Head of caudate nucleus (tissue), 42 donors: ENCODE measurements around the gene PFN3.

Experiments used
- DNase-seq, 42 donors: peaks; one replicate each; pipeline versions ENCODE4 v3.0.0 to v3.0.0-alpha.2; 2020 to 2021; ENCODE audit warnings: mixed read lengths in 7 of 42
- intact Hi-C: fragments of 100-400 bp; cut with DNase I; formaldehyde crosslinking; loops from one replicate; pipeline ENCODE4 v1.15.0; 2022

PFN3 gene

DNA sequence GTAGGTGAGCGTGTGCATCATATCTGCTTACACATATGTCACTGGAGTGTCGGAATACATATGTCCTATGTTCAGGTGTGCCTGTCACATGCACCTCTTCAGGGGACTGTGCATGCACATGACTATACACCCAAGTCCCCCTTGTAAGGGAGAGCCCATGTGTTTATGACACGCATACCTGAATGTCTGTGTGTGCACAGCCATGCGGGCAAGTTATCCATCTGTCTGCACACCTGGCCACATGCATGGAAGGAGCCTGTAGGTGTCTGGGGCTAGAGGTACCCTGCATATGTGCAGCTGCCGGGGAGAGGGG is 43.4 kb downstream of the PFN3 start:
- intact Hi-C loops: no loop called here
- no peak for DNase-seq

DNA sequence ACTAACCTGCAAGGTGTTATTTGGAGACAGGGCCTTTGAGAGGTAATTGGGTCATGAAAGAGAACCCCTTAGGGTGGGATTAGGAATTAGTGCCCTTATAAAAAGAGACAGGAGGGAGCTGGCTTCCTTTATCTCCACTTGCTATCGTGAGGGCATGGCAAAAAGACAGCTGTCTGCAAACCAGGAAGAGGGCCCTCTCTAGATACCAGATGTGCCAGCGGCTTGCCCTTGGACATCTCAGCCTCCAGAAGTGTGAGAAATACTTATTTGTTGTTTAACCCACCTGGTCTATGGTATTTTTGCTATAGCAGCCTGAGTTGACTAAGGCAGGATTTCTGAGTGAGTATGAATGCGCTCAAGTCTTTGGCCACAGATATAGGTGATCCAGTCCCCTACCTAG is 43.7 kb downstream of the PFN3 start:
- intact Hi-C loops: no loop called here
- no peak for DNase-seq

DNA sequence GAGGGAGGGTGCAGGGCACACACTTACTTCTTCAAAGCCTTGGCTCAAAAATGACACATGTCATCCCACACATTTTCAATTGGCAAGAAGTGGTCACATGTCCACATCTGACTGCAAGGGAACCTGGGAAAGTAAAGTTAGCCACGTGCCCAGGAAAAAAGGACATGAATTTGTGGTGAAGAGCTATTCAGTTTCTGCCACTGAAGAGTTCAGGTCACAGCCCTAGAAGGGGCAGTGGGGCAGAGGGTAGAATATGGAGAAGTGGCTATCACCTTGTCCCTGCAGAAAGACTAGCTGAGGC is 44.6 kb downstream of the PFN3 start:
- intact Hi-C loops: no loop called here
- DNase-seq: no peak

DNA sequence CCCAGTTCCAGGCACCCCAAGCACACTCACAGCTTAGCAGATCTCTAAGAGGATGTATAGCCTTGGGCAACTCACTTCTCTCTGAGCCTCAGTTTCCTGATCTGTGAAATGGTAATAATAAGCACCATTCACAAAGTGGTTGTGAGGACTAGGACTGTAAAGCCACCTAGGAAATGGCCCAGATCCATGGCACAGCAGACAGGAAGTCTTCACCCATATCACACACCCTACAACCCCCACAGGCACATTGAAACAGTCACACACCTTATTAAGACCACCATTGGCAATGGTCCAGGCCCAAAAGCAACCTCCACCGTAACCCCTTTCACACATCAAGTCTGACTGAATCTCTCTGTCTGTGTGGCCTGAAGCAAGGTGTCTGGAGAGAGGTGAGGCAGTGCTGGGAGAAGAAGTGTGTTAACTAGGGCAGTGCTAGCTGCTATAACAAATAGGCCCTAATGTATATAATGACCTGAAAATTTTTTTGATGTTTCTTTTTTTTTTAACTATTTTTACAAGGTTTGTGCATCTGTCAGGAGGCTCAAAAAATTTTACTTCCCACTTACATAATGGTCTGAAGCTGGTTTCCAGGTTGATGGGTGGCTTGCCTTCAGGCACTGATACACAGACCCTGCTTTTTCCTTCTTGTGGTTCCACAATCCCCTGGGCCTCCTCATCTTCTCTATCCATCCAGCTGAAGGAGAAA is 45.1 kb downstream of the PFN3 start:
- intact Hi-C loops: no loop called here

GRCh38 chr5:177354711-177355110 is 45.8 kb downstream of the PFN3 start:
- intact Hi-C loops: no loop called here
- no peak for DNase-seq

More for the DNA sequence above, 45.1 kb downstream of the PFN3 start:
- no peak for DNase-seq

GRCh38 chr5:177354256-177354655 is 46.2 kb downstream of the PFN3 start:
- intact Hi-C loops: no loop called here
- DNase-seq: peak in 1 of 42 donors; percentile 26

DNA sequence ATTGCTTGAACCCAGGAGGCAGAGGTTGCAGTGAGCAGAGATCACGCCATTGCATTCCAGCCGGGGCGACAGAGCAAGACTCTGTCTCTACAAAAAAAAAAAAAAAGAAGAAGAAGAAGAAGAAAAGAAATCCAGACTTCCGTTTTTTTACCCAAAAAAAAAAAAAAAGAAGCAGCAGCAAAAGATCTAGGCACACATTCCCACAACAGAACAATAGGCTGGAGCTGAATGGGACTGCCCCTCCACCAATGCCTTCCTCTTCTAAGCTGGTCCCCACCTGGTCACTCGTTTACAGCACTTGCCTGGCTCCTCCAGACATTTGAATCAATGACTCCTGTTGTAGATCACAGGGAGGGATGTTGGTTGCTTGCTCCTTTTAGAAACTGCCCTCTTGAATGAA is 47.4 kb downstream of the PFN3 start:
- DNase-seq: no peak
- intact Hi-C loops: no loop called here

GRCh38 chr5:177351392-177352329 is 48.8 kb downstream of the PFN3 start, which contains the start of gene LMAN2:
TSS of gene LMAN2 (minus strand) at chr5:177351668. CDS start at chr5:177351647, 21 bp downstream.
- intact Hi-C loops: no loop called here

DNA sequence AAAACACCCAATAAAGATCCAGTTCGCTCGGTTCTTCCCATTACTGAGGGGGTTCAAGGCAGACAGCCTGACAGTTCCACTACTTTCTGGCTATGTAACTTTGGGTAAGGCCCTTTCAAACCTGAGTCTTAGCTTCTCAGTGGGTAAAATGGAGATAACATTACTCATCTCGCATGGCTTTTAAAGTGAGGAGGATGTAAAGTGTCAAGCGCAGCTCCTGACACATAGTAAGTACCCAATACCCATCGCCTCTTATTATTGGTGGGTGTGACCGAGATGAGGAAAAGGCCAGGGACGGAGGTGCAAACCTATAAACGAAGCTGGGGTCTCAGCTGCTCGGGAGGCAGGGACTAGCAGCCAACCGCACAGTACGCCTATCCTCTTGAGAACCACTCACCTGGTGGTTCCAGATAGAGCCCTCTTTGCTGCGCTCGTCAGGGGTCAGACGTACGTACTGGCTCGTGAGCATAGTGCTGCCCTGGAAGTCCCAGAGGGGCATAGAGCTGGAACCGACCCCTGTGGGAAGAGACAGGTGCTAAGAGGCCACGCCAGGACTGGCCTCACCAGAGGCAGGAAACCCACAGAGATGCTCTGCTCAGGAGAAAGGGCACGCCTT is 49.6 kb downstream of the PFN3 start:
- no peak for DNase-seq
- intact Hi-C loops: no loop called here

More at GRCh38 chr5:177351392-177352329, 48.8 kb downstream of the PFN3 start, which contains the start of gene LMAN2:
- DNase-seq: peak; percentile 92 to 98 (median 96)
